GM12878 (cell line): Measurements from ENCODE around the gene ZBTB44. TPM values are rescaled to one million over a fixed set of nuclear protein-coding genes. Genes with fewer than 3 reads are reported as not detected.

Experiments
- ATAC-seq: fragments of 200-7000 bp; cut with Tn5 transposase; 3 replicates; pipeline ENCODE4 v1.9.1; 2020; ENCODE audit warnings: mild to moderate bottlenecking, moderate library complexity
- BruUV-seq: library from RNA; stranded (reverse); fragments of 400-500 nt; replicated peaks from 2 replicates; lab custom pipeline; 2021; lab: Mats Ljungman, UMichigan
- CTCF ChIA-PET: fragments of 300-600 bp; sonication (Branson Sonifier 250); formaldehyde crosslinking; extraction: SDS; loops from one replicate; lab custom pipeline; 2021; ENCODE audit warnings: inconsistent platforms; lab: Yijun Ruan, JAX
- POLR2A ChIA-PET: fragments of 350-600 bp; formaldehyde crosslinking; extraction: SDS; loops from one replicate; lab custom pipeline; 2021; ENCODE audit warnings: inconsistent platforms; lab: Charles Lee
- RAD21 ChIA-PET: fragments of 300-600 bp; sonication (Branson Sonifier 250); formaldehyde crosslinking; loops from one replicate; lab custom pipeline; 2023; ENCODE audit warnings: antibody characterized with exemption; ENCODE audit not compliant: unreplicated experiment; lab: Charles Lee
- SMC1A ChIA-PET: fragments of 300-600 bp; sonication (Branson Sonifier 250); formaldehyde crosslinking; loops from one replicate; lab custom pipeline; 2023; ENCODE audit not compliant: unreplicated experiment, uncharacterized antibody; lab: Charles Lee
- DNase-seq: peaks from one replicate; pipeline ENCODE4 v3.0.0-alpha.2; 2011; ENCODE audit warnings: low read depth, low spot score
- FAIRE-seq: peaks from 3 replicates; lab custom pipeline; 2011; peaks lifted over from hg19 to GRCh38; lab: Jason Lieb, UNC
- H2AFZ ChIP-seq: 2 replicates; pipeline ENCODE4 v1.6.0; 2011; ENCODE audit warnings: low read depth, low read length, control low read depth; ENCODE audit not compliant: control insufficient read depth
- H3K27ac ChIP-seq: 2 replicates; pipeline ENCODE4 v1.5.1; 2011; ENCODE audit warnings: control low read depth; ENCODE audit not compliant: control insufficient read depth, insufficient read depth
- H3K27me3 ChIP-seq, 2 experiments: replicated peaks in 1 of 2; 2 replicates each; pipeline versions ENCODE4 v1.6.0 to v1.6.1; 2011; ENCODE audit warnings: low read length in 1 of 2; ENCODE audit not compliant: control insufficient read depth in 2 of 2, insufficient read depth in 2 of 2
- H3K36me3 ChIP-seq, 2 experiments: 2 replicates each; pipeline ENCODE4 v1.5.1; 2011; ENCODE audit warnings: low read length in 1 of 2; ENCODE audit not compliant: control insufficient read depth in 2 of 2, insufficient read depth in 2 of 2
- H3K4me1 ChIP-seq: 2 replicates; pipeline ENCODE4 v1.6.1; 2011; ENCODE audit warnings: mild to moderate bottlenecking, low read length, moderate library complexity, mixed read lengths; ENCODE audit not compliant: control insufficient read depth, insufficient read depth
- H3K4me2 ChIP-seq: 2 replicates; pipeline ENCODE4 v1.6.0; 2011; ENCODE audit warnings: control low read depth; ENCODE audit not compliant: control insufficient read depth, insufficient read depth
- H3K4me3 ChIP-seq: fragments of 200-600 bp; sonication (generic); 2 replicates; pipeline ENCODE4 v1.5.1; 2016
- H3K79me2 ChIP-seq: 2 replicates; pipeline ENCODE4 v1.6.0; 2011; ENCODE audit warnings: low read length; ENCODE audit not compliant: control insufficient read depth, insufficient read depth
- H3K9ac ChIP-seq: 2 replicates; pipeline ENCODE4 v1.8.0; 2011; ENCODE audit warnings: low read length, control low read depth, mixed read lengths; ENCODE audit not compliant: control insufficient read depth, insufficient read depth
- H3K9me3 ChIP-seq: replicated peaks from 3 replicates; pipeline ENCODE4 v1.5.1; 2011; ENCODE audit warnings: mild to moderate bottlenecking, low read length; ENCODE audit not compliant: control insufficient read depth, insufficient read depth
- H4K20me1 ChIP-seq: 2 replicates; pipeline ENCODE4 v1.6.0; 2011; ENCODE audit not compliant: control insufficient read depth, insufficient read depth
- CEBPB ChIP-seq, 2 experiments: fragments of 150-350 bp in 1 of 2; IDR thresholded peaks; 2 replicates each; pipeline ENCODE4 v1.6.1; 2012 to 2014; ENCODE audit warnings: low read depth in 2 of 2, low read length in 2 of 2, borderline replicate concordance in 1 of 2, inconsistent platforms in 1 of 2
- IRF4 ChIP-seq: IDR thresholded peaks from 2 replicates; pipeline ENCODE4 v1.6.1; 2011; ENCODE audit warnings: low read depth, low read length
- NR2F1 ChIP-seq: fragments of 450-650 bp; conservative IDR thresholded peaks from 2 replicates; pipeline ENCODE4 v1.6.1; 2017; ENCODE audit warnings: mild to moderate bottlenecking
- PAX5 ChIP-seq: IDR thresholded peaks from 2 replicates; pipeline ENCODE4 v1.6.1; 2011; ENCODE audit warnings: low read depth, low read length, borderline replicate concordance
- POLR2A ChIP-seq: IDR thresholded peaks from 2 replicates; pipeline ENCODE4 v1.6.1; 2011; ENCODE audit warnings: low read depth, mild to moderate bottlenecking, low read length
- SIX5 ChIP-seq: IDR thresholded peaks from 2 replicates; pipeline ENCODE4 v1.6.1; 2011; ENCODE audit warnings: mild to moderate bottlenecking, low read depth, low read length, moderate library complexity; ENCODE audit not compliant: severe bottlenecking
- TAF1 ChIP-seq: IDR thresholded peaks from 2 replicates; pipeline ENCODE4 v1.6.1; 2011; ENCODE audit warnings: mild to moderate bottlenecking, low read depth, low read length, borderline replicate concordance
- YBX1 ChIP-seq: fragments of 450-650 bp; IDR thresholded peaks from 2 replicates; pipeline ENCODE4 v1.6.1; 2016; ENCODE audit warnings: antibody characterized with exemption
- ZBTB40 ChIP-seq: fragments of 450-650 bp; IDR thresholded peaks from 2 replicates; pipeline ENCODE4 v1.6.1; 2016; ENCODE audit warnings: mild to moderate bottlenecking, moderate library complexity, borderline replicate concordance
- ZNF274 ChIP-seq: IDR thresholded peaks from one replicate; pipeline ENCODE4 v1.8.0; 2011; ENCODE audit not compliant: insufficient read length, insufficient read depth
- in situ Hi-C: fragments of 300-500 bp; cut with MboI; formaldehyde crosslinking; loops from 9 replicates; pipeline ENCODE4 v1.14.3; 2018; ENCODE audit warnings: mixed read lengths
- intact Hi-C: fragments of 100-400 bp; cut with micrococcal nuclease; formaldehyde crosslinking; loops from one replicate; pipeline ENCODE4 v1.14.2; 2022; ENCODE audit not compliant: unreplicated experiment
- polyA plus RNA-seq, 11 experiments: library from polyadenylated mRNA; depleted of rRNA in 4 of 11; unstranded in 6 of 11; stranded (reverse) in 5 of 11; fragments of >200 nt; fragmentation: Nextera tagmentation in 4 of 11; fragmentation: Illumina TruSeq in 1 of 11; extraction: Ambion mirVana in 4 of 11; extraction: Trizol in 1 of 11; gene quantifications; 1 replicate in 1 of 11; 2 replicates in 10 of 11; pipeline versions ENCODE4 v1.2.1 to v1.2.3, GENCODE V29; 2011 to 2016; ENCODE audit warnings: inconsistent platforms in 2 of 11, missing spikeins in 2 of 11, low read depth in 1 of 11
- total RNA-seq, 4 experiments: library from RNA; depleted of rRNA in 3 of 4; stranded (reverse); fragments of >200 nt in 3 of 4; fragmentation: Illumina TruSeq in 1 of 4; extraction: Trizol in 1 of 4; gene quantifications; 2 replicates each; pipeline versions ENCODE4 v1.2.1 to v1.2.3, GENCODE V29; 2013 to 2021

Gene ZBTB44
- total and polyA plus RNA-seq, 10 of the 15 experiments (the other 5 are each of a cell fraction or from before 2014, with no cell fraction given), result 2.8 to 38.2 (median 12.2) TPM

- Histone ChIP-seq H3K4me2 (no peak overlapping the region), H3K4me1 (no peaks in the 10 kb centered on the region), H3K9me3 (no peaks in the 10 kb centered on the region), H4K20me1 (no peaks in the 10 kb centered on the region), H2AFZ (no peak overlapping the region), H3K36me3 (no peaks in the 10 kb centered on the region), H3K9ac (no peak overlapping the region), H3K27me3 (no peaks in the 10 kb centered on the region), H3K79me2 (no peaks in the 10 kb centered on the region), H3K27ac (no peak overlapping the region), H3K4me3 (no peak overlapping the region)
- CTCF ChIA-PET, result interaction anchor here (1.5 kb wide), 1 partner anchor 145 kb away, joined by 3 read pairs; no protein-coding TSS in a partner anchor
- no peak for ATAC-seq
- intact Hi-C loops, result no loop called here
- in situ Hi-C loops, result no loop called here
- POLR2A ChIA-PET, result no interaction called here
- RAD21 ChIA-PET, result no interaction called here
- no TSS peak for BruUV-seq
- no peak for DNase-seq
- SMC1A ChIA-PET, result no interaction called here
- no peak for FAIRE-seq
- no peak for TF ChIP-seq TAF1
- TF ChIP-seq CEBPB (IDR thresholded peaks at IDR 0.05; ENCODE audit: borderline replicate concordance in 1 of 2, low read depth in 2 of 2, low read length in 2 of 2), result no peak
- TF ChIP-seq NR2F1, result no peak
- no peak for TF ChIP-seq ZBTB40
- no peak for TF ChIP-seq POLR2A
- no peak for TF ChIP-seq YBX1
- TF ChIP-seq PAX5, result no peak
- TF ChIP-seq ZNF274, result no peak
- no peak for TF ChIP-seq SIX5
- no peak for TF ChIP-seq IRF4
- TF ChIP-seq, all 136 proteins: peak for 0
Observed at GRCh38 chr11:130358398-130358797, 43.7 kb upstream of the ZBTB44 start.
